Measurements from ENCODE around the gene SPZ1. TPM values are rescaled to one million over a fixed set of nuclear protein-coding genes. Genes with fewer than 3 reads are reported as not detected.

The SPZ1 gene
- total RNA-seq, 4 donors from 2014 or later: not detected

- no peak for TF ChIP-seq CTCF (IDR thresholded peaks at IDR 0.05 in 4 of 5, conservative IDR thresholded peaks at IDR 0.05 in 1 of 5)
- TF ChIP-seq POLR2A (IDR thresholded peaks at IDR 0.05): no peak
- Histone ChIP-seq H3K27me3 (no peaks in the 10 kb centered on the region), H3K4me3 (no peak overlapping the region), H3K36me3 (no peaks in the 10 kb centered on the region), H3K4me1 (no peaks in the 10 kb centered on the region), H3K27ac (no peak overlapping the region), H3K9me3 (no peaks in the 10 kb centered on the region)
- DNase-seq: no peak
- ATAC-seq: no peak
- intact Hi-C loops (cut with DNase I; ENCODE audit: low total_unique reads) (no loop called here), in situ Hi-C loops (cut with MboI; ENCODE audit: low sequenced_read_pairs in 4 of 4) (loop anchor here in 1 of 4 donors (10.0 kb wide), 1 partner anchor 177 kb away; no protein-coding TSS in a partner anchor)
Measured at GRCh38 chr5:80282054-80282453, 37.7 kb upstream of the SPZ1 start.

GRCh38 chr5:80283360-80283759 lies 36.4 kb upstream of the SPZ1 start:
- DNase-seq: no peak
- in situ Hi-C loops (cut with MboI; ENCODE audit: low sequenced_read_pairs in 4 of 4) (loop anchor here in 1 of 4 donors (10.0 kb wide), 1 partner anchor 179 kb away; no protein-coding TSS in a partner anchor), intact Hi-C loops (cut with DNase I; ENCODE audit: low total_unique reads) (no loop called here)
- ATAC-seq: no peak
- no peaks in the 10 kb centered on the region for H3K27me3 ChIP-seq
- H3K4me3 ChIP-seq: no peak overlapping the region
- no peak overlapping the region for H3K27ac ChIP-seq
- no peaks in the 10 kb centered on the region for H3K9me3 ChIP-seq
- H3K4me1 ChIP-seq: no peaks in the 10 kb centered on the region
- no peak for TF ChIP-seq POLR2A (IDR thresholded peaks at IDR 0.05)
- TF ChIP-seq CTCF (IDR thresholded peaks at IDR 0.05 in 4 of 5, conservative IDR thresholded peaks at IDR 0.05 in 1 of 5): no peak
- H3K36me3 ChIP-seq: no peaks in the 10 kb centered on the region

- H3K9me3 ChIP-seq: no peaks in the 10 kb centered on the region
- ATAC-seq (no peak), DNase-seq (no peak)
- in situ Hi-C loops (cut with MboI; ENCODE audit: low sequenced_read_pairs in 4 of 4) (loop anchor here in 1 of 4 donors (10.0 kb wide), 1 partner anchor 180 kb away; no protein-coding TSS in a partner anchor), intact Hi-C loops (cut with DNase I; ENCODE audit: low total_unique reads) (no loop called here)
- no peaks in the 10 kb centered on the region for H3K4me1 ChIP-seq
- H3K4me3 ChIP-seq: no peak overlapping the region
- no peak overlapping the region for H3K27ac ChIP-seq
- H3K27me3 ChIP-seq: no peaks in the 10 kb centered on the region
- H3K36me3 ChIP-seq: no peaks in the 10 kb centered on the region
- TF ChIP-seq POLR2A (IDR thresholded peaks at IDR 0.05) (no peak), CTCF (IDR thresholded peaks at IDR 0.05 in 4 of 5, conservative IDR thresholded peaks at IDR 0.05 in 1 of 5) (no peak)
Measured at GRCh38 chr5:80284720-80285119, 35.1 kb upstream of the SPZ1 start.

- TF ChIP-seq POLR2A (IDR thresholded peaks at IDR 0.05) (no peak), CTCF (IDR thresholded peaks at IDR 0.05 in 4 of 5, conservative IDR thresholded peaks at IDR 0.05 in 1 of 5) (no peak)
- ATAC-seq: no peak
- in situ Hi-C loops (cut with MboI; ENCODE audit: low sequenced_read_pairs in 4 of 4) (loop anchor here in 1 of 4 donors (10.0 kb wide), 1 partner anchor 183 kb away; no protein-coding TSS in a partner anchor), intact Hi-C loops (cut with DNase I; ENCODE audit: low total_unique reads) (no loop called here)
- DNase-seq: no peak
- no peak overlapping the region for H3K4me3 ChIP-seq
- H3K27me3 ChIP-seq: no peaks in the 10 kb centered on the region
- H3K36me3 ChIP-seq: no peaks in the 10 kb centered on the region
- no peaks in the 10 kb centered on the region for H3K9me3 ChIP-seq
- no peak overlapping the region for H3K27ac ChIP-seq
- H3K4me1 ChIP-seq: no peaks in the 10 kb centered on the region
Measured at GRCh38 chr5:80288177-80288576, 31.6 kb upstream of the SPZ1 start.

GRCh38 chr5:80289320-80289719 lies 30.5 kb upstream of the SPZ1 start:
- no peak overlapping the region for H3K4me3 ChIP-seq
- no peak for DNase-seq
- ATAC-seq: no peak
- H3K9me3 ChIP-seq: no peaks in the 10 kb centered on the region
- H3K27me3 ChIP-seq: no peaks in the 10 kb centered on the region
- intact Hi-C loops (cut with DNase I; ENCODE audit: low total_unique reads): no loop called here
- H3K27ac ChIP-seq: no peak overlapping the region
- no peaks in the 10 kb centered on the region for H3K36me3 ChIP-seq
- no peaks in the 10 kb centered on the region for H3K4me1 ChIP-seq
- no peak for TF ChIP-seq POLR2A (IDR thresholded peaks at IDR 0.05)
- TF ChIP-seq CTCF (IDR thresholded peaks at IDR 0.05 in 4 of 5, conservative IDR thresholded peaks at IDR 0.05 in 1 of 5): no peak
- in situ Hi-C loops (cut with MboI; ENCODE audit: low sequenced_read_pairs in 4 of 4): loop anchor here in 1 of 4 donors (10.0 kb wide), 1 partner anchor 185 kb away; no protein-coding TSS in a partner anchor

Measured in gastrocnemius medialis (tissue), 4 donors.